GM18508 (cell line): ENCODE measurements around the gene CRACR2B.

ENCODE experiments used
- ATAC-seq: cut with Tn5 transposase; IDR thresholded peaks from one replicate; pipeline ENCODE4 v1.9.1; 2021; ENCODE audit warnings: moderate number of reproducible peaks; ENCODE audit not compliant: insufficient read depth, unreplicated experiment

The CRACR2B gene

DNA sequence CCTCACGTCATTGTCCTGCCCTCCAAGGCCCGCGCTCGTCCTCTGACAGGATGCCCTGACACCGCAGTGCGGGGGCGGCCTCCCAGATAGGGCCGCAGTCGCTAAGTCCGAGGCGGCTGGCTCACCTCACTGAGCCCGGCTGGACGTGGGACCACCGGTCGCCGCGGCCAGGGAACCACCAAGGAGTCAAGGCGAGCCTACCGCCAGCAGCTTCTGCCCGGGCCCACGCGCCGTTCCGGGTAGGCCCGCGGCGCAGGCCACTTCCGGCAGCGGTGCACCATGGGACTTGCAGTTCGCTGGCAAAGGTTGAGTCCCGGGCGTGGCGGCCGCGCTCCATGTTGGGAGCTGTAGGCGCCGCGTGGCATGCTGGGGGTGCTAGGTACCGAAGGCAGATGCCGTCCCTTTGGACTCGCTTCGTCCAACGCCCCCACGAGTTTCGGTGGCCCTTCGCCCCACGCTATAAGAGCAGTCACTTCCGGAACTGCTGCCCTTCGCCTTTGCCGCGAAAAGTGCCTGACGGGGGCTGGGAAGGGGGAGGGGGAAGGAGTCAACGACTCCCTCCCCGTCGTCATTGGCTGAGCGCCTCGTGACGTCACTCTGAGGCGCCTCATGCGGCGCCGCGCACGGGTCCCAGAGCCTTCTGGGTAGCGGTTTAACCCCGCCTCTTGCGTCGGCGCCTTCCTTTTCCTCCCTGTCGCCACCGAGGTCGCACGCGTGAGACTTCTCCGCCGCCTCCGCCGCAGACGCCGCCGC lies 18.3 kb upstream of the CRACR2B start, which contains the start of gene RPLP2:
Gene RPLP2 (plus strand): TSS at position 681 of the 753 bp plus-strand sequence. CDS start 268 bp downstream, outside the sequence.
- ATAC-seq = no peak

DNA sequence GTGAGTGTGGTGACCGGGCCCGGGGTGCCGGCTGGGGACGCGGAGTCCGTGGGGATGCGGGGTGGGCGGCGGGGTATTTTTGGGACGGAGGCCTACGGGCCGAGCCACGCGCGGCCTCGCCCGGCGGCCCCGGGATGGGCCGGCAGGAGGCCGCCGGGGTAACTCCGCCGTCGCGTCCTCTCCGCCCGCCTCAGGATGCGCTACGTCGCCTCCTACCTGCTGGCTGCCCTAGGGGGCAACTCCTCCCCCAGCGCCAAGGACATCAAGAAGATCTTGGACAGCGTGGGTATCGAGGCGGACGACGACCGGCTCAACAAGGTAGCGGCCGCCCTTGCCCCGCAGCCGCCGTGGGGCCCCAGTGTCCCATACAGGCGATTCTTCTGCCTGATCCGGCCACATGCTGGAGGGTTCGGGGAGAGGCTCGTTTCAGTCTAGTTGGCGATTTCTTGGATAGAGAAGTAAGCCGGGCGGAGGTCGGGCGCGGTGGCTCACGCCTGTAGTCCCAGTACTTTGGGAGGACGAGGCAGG lies 17.6 kb upstream of the CRACR2B start:
- no peak for ATAC-seq

- no peak for ATAC-seq
Measured at GRCh38 chr11:811446-812245, 16.1 kb upstream of the CRACR2B start.

- ATAC-seq = no peak
Measured at GRCh38 chr11:812390-812789, 15.3 kb upstream of the CRACR2B start.

DNA sequence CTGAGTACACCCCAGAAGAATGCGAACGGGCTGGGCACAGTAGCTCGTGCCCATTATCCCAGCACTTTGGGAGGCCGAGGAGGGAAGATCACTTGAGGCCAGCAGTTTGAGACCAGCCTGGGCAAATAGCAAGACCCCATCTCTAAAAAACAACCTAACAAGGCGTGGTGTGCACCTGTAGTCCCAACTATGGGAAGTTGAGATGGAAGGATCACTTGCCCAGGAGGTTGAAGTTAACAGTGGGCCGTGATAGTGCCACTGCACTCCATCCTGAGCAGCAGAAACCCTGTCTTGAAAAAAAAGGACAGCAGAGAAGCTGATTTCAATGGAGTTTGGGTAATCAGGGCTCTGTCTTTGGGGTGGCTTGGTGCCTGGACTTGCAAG lies 14.7 kb upstream of the CRACR2B start:
- ATAC-seq = no peak

- no peak for ATAC-seq
Measured at GRCh38 chr11:813456-814096, 14.1 kb upstream of the CRACR2B start.

DNA sequence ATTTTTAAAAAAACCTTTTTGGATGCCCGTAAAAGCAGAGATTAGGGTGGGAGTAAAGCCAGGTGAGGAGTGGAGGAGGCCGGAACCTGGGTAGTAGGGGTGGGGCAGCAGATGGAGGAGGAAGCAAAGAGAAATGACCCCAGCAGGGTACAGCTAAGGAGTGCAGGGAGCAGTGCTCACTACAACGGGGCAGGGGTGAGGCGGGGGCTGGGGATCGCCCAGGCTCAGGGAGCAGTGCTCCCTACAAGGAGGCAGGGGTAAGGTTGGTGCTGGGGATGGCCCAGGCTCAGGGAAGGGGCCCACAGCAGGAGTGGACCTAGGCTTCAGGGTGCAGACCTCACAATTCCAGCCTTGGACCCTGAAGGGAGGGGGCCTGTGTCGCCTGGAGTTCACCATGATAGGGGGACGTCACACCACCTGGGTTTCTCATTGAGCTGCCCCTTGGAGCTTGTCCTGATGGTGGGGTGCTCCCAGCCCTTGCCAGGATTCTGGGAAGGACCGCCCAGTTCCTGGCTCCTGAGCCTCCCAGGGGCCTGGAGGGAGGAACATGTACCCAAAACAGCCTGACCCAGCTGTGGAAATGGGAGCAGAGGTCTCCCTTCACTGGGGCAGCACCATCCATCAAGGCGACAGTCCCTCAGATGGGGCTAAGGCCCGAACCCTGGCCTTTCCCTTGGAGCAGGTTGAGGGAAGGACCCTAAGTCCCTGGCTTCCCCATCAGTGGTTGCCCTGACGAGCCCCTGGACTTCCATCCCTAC lies 11.9 kb upstream of the CRACR2B start:
- ATAC-seq = no peak

- no peak for ATAC-seq
Measured at GRCh38 chr11:816433-816779, 11.3 kb upstream of the CRACR2B start.

- ATAC-seq = no peak
Measured at GRCh38 chr11:818396-819128, 9.2 kb upstream of the CRACR2B start, which contains the start of gene PNPLA2. PNPLA2 (plus strand) TSS chr11:818914; CDS start chr11:819719, 805 bp downstream.

- ATAC-seq = no peak
Measured at GRCh38 chr11:819129-819931, 8.4 kb upstream of the CRACR2B start.

DNA sequence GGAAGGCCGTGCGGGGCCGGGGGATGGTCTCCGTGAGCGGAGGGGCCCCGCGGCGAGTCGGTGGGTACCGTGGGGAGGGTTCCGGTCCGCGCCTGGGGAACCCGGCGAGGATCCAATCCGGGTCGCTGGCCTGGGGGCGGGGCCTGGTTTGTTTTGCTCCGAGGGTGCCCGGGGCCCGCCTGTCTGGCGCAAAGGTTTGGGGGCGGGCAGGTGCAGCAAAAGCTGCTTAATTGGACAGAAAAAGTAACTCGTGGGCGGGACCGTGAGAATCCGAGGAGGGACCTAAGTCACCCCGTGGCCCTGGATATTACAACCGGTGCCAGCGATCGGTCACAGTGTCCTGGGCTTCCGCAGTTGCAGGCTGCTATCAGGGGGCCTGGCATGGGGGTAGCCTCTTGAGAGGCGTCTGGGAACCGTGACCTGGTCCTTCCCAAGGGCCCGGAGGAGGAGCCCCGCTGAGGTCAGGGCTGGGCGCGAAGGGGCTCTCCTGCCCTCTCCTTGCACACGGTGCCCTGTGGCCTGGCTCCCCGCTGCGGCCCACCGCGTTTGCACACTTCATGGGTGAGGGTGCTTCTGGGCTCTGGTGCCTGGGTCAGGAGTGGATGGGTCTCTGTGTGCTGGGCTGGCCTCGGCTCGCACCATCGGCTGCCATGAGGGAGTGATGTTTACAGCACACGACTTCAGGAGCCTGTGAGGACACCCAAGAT lies 7.6 kb upstream of the CRACR2B start:
- ATAC-seq = no peak

DNA sequence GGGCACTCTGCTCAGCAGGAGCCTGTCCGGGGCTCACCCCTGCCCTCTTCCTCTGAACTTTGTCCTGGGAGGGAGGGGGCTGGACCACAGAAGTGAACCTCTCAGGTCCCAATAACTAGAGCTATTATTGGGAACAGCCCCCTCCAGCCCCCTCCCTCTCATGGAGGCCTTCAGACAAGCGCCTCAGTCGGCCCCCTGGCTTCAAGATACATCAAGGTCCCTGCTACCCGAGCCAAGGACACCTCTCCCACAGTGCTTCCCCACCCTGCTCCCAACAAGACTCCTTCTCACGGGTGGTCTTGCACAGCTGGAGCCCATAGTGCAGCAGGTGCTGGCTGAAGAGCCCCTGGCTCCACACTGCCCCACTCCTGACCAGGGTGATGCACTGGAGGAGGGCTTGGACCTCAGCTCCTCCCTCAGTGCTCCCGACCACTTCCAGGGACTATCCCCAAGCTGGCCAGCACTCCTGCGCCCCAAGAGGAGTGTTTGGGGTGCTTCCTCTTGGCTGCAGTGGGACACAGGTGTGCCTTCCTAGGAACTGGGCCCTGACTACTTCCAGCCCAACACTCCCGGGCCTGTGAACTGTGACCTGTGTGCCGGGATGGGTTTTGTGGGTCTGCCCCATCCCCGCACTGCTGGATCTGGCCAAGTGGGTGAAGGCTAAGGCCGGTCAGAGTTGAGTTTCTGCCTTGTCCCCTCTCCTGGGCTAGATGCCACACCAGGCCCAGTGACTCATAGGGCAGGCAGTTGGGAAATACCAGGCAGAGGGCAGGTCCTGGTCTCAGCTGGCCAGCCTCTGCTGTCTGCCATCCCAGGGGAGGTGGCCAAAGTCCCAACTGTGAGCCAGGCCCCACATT lies 6.8 kb upstream of the CRACR2B start:
- no peak for ATAC-seq

- no peak for ATAC-seq
Measured at GRCh38 chr11:821512-822371, 6.0 kb upstream of the CRACR2B start.

DNA sequence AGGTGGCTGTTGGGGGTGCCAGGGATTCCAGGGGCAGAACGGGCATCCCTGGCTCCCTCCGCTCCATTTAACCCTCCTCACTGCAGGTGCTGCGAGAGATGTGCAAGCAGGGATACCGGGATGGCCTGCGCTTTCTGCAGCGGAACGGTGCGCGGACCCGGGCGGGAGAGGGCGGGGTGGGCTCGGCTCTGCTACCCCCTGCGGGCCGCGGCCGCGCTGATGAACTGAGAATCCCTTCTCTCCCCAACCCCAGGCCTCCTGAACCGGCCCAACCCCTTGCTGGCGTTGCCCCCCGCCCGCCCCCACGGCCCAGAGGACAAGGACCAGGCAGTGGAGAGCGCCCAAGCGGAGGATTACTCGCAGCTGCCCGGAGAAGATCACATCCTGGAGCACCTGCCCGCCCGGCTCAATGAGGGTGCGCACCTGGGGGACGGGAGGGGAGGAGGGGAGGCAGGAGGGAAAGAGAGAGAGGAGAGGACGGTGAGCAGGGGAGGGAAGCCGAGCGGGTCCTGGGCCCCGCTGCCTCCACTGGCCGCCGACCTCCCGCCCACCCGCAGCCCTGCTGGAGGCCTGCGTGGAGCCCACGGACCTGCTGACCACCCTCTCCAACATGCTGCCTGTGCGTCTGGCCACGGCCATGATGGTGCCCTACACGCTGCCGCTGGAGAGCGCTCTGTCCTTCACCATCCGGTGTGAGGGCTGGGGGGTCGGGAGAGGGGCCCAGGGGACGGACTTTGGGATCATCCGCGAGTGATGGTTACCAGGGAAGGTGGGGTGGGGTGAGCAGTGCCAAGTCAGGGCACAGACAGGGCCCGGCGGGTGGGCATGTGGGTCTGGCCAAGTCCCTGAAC lies 4.1 kb upstream of the CRACR2B start:
- no peak for ATAC-seq

DNA sequence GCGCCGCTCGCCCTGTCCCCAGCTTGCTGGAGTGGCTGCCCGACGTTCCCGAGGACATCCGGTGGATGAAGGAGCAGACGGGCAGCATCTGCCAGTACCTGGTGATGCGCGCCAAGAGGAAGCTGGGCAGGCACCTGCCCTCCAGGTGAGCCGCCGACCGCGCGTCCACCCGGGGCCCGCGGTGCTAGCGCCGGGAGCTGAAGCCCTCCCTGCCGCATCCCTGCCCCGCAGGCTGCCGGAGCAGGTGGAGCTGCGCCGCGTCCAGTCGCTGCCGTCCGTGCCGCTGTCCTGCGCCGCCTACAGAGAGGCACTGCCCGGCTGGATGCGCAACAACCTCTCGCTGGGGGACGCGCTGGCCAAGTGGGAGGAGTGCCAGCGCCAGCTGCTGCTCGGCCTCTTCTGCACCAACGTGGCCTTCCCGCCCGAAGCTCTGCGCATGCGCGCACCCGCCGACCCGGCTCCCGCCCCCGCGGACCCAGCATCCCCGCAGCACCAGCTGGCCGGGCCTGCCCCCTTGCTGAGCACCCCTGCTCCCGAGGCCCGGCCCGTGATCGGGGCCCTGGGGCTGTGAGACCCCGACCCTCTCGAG lies 3.3 kb upstream of the CRACR2B start:
- ATAC-seq = no peak
